Activated B cell treated with CpG ODN at 0.5 μM for 24 hours (primary cell): ENCODE results near the gene IVNS1ABP. TPM values are rescaled to one million over a fixed set of nuclear protein-coding genes. Genes with fewer than 3 reads are reported as not detected.

Source experiments
- ATAC-seq: fragments of 200-7000 bp; cut with Tn5 transposase; one replicate; pipeline ENCODE4 v1.10.0; 2021; ENCODE audit warnings: low read depth, mild to moderate bottlenecking, moderate library complexity
- CTCF ChIA-PET: fragments of 350-600 bp; sonication (Branson Sonifier 250); formaldehyde crosslinking; loops from one replicate; lab custom pipeline; 2021; ENCODE audit warnings: antibody characterized with exemption; lab: Charles Lee
- POLR2A ChIA-PET: fragments of 350-600 bp; sonication (Branson Sonifier 250); formaldehyde crosslinking; loops from one replicate; lab custom pipeline; 2021; ENCODE audit warnings: antibody characterized with exemption; lab: Charles Lee
- DNase-seq: peaks from one replicate; pipeline ENCODE4 v3.0.0; 2022
- H3K27ac Mint-ChIP-seq: one replicate; pipeline ENCODE4 v1.8.0; 2020; ENCODE audit warnings: mixed read lengths
- H3K27me3 Mint-ChIP-seq: one replicate; pipeline ENCODE4 v1.8.0; 2021; ENCODE audit warnings: mixed read lengths
- H3K36me3 Mint-ChIP-seq: one replicate; pipeline ENCODE4 v1.8.0; 2021; ENCODE audit warnings: low read depth, mixed read lengths
- H3K4me1 Mint-ChIP-seq: one replicate; pipeline ENCODE4 v1.8.0; 2021; ENCODE audit warnings: mixed read lengths
- H3K4me3 Mint-ChIP-seq: one replicate; pipeline ENCODE4 v1.8.0; 2020; ENCODE audit warnings: mild to moderate bottlenecking, mixed read lengths
- H3K9me3 Mint-ChIP-seq: one replicate; pipeline ENCODE4 v1.8.0; 2020; ENCODE audit warnings: mixed read lengths
- intact Hi-C: fragments of 100-400 bp; cut with micrococcal nuclease; formaldehyde crosslinking; loops from one replicate; pipeline ENCODE4 v1.15.1; 2024
- total RNA-seq: library from RNA; stranded (reverse); gene quantifications from 2 replicates; pipeline ENCODE4 v1.2.3, GENCODE V29; 2022
- TF ChIP-seq, protein P1 (sequence below): fragments of 200-600 bp; IDR thresholded peaks from one replicate; pipeline ENCODE4 v1.8.0; 2022; ENCODE audit warnings: antibody characterized with exemption, mild to moderate bottlenecking

The IVNS1ABP gene
- total RNA-seq, 1 donor from 2014 or later = 149 TPM

DNA sequence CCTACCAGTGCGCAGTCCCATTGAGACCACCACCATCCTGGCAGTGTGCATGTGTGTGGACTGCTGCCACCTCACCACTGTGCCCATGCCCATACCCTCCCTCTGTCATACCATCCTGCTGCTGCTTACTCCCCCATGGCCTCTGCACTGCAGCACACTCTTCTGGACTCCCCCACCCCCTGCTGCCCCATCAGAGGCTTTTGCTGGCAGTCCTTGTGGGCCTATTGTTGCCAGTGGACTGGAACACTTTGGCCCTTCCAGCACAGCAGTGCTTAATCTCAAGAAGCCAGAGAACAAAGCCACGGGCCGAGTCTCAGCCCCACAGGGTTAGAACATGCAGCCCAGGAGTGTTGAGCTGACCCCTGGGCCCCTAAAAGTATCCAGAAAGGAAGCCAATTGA, 41.9 kb upstream of the IVNS1ABP start:
- DNase-seq (no peak), ATAC-seq (no peak)
- Mint-ChIP-seq H3K4me1 (peaks cover 13% of the 10 kb centered on the region), H3K9me3 (peaks cover 20% of the 10 kb centered on the region), H3K4me3 (no peak overlapping the region), H3K27me3 (no peaks in the 10 kb centered on the region), H3K36me3 (peaks cover 4% of the 10 kb centered on the region), H3K27ac (no peak overlapping the region)
- ChIA-PET CTCF (no interaction called here), POLR2A (no interaction called here)
- intact Hi-C loops = no loop called here
- TF ChIP-seq, protein P1, sequence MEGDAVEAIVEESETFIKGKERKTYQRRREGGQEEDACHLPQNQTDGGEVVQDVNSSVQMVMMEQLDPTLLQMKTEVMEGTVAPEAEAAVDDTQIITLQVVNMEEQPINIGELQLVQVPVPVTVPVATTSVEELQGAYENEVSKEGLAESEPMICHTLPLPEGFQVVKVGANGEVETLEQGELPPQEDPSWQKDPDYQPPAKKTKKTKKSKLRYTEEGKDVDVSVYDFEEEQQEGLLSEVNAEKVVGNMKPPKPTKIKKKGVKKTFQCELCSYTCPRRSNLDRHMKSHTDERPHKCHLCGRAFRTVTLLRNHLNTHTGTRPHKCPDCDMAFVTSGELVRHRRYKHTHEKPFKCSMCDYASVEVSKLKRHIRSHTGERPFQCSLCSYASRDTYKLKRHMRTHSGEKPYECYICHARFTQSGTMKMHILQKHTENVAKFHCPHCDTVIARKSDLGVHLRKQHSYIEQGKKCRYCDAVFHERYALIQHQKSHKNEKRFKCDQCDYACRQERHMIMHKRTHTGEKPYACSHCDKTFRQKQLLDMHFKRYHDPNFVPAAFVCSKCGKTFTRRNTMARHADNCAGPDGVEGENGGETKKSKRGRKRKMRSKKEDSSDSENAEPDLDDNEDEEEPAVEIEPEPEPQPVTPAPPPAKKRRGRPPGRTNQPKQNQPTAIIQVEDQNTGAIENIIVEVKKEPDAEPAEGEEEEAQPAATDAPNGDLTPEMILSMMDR = no peak

DNA sequence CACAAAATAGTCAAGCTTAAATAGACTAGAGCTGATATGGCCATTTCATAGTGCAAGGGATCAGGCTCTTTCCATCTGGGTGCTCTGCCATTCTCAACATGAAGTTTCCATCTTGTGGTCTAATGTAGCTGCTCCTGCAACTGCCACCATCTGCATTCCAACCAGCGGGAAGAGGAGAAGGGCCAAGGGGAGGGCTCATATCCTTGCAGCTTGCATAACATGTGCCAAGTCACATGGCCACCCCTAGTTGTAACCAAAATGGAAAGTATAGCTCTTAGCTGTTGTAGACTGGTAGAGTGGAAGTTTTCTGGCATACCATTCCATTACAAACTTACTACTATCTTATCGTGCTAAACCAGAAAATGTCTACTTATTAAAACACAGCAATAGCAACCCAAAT, 38.9 kb upstream of the IVNS1ABP start:
- Mint-ChIP-seq H3K4me1 (peaks cover 5% of the 10 kb centered on the region), H3K27me3 (no peaks in the 10 kb centered on the region), H3K27ac (no peak overlapping the region), H3K9me3 (peaks cover 2% of the 10 kb centered on the region), H3K36me3 (no peaks in the 10 kb centered on the region), H3K4me3 (no peak overlapping the region)
- intact Hi-C loops = no loop called here
- ChIA-PET CTCF (no interaction called here), POLR2A (no interaction called here)
- DNase-seq (no peak), ATAC-seq (no peak)
- TF ChIP-seq, protein P1 = no peak

DNA sequence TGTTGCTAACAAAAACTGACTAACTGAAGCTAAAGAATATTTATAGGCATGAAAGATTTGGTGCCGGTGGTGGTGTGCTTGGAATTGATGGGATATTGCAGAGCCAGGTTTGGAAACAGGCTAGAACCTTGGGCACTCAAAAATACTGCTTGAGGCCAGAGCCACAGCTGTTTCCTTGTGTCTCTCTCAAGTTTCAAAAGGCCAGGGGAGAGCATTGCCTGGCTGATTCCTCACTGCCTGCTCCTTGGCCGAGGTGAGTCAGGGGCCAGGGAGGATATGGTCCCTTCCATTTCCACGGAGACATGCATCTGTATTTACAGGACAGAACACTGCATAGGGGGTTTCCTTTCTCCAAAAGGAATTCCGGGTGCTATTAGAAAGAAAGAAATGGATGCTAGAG, 36.1 kb upstream of the IVNS1ABP start:
- ChIA-PET CTCF (no interaction called here), POLR2A (no interaction called here)
- Mint-ChIP-seq H3K9me3 (no peaks in the 10 kb centered on the region), H3K27ac (no peak overlapping the region), H3K4me3 (no peak overlapping the region), H3K36me3 (no peaks in the 10 kb centered on the region), H3K4me1 (no peaks in the 10 kb centered on the region), H3K27me3 (no peaks in the 10 kb centered on the region)
- intact Hi-C loops = no loop called here
- ATAC-seq (no peak), DNase-seq (no peak)
- TF ChIP-seq, protein P1 = no peak

DNA sequence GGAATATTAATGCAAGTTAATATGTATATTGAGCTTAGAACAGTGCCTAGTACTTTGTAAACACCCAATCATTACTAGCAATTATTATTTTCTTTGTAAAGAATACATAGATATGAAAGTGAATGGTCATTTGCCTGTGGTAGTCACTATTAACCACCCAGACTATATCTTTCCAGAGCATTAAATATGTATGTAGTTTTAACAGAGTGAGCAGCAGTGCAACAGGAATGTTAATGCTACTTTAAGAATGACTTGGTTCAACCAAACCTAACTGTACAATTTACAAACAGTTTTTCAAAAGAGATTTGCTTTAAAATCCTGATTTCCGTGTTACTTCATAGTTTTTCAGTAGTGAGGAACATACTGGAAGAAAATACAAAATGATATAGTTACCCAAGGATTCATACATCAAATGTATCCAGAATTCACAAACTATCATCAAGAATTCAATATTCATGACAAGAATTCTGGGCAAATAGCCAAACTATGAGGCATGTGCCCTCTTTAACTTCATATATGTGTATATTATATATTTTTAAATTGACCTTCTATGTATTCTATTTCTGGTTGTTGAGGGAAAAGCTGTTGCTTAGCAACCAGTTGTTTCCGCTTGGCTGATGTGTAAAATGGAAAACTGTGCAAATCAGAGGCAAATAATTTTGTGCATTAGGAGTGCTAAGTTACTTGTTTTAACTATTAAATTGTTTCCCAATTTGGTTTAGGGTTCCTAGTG, 34.9 kb upstream of the IVNS1ABP start:
- DNase-seq (no peak), ATAC-seq (no peak)
- intact Hi-C loops = no loop called here
- H3K27me3 Mint-ChIP-seq = no peaks in the 10 kb centered on the region
- no peaks in the 10 kb centered on the region for H3K36me3 Mint-ChIP-seq
- no peak overlapping the region for H3K27ac Mint-ChIP-seq
- TF ChIP-seq, protein P1 = no peak
- ChIA-PET POLR2A (no interaction called here), CTCF (no interaction called here)
- no peak overlapping the region for H3K4me3 Mint-ChIP-seq
- peaks cover 3% of the 10 kb centered on the region for H3K4me1 Mint-ChIP-seq
- H3K9me3 Mint-ChIP-seq = no peaks in the 10 kb centered on the region

DNA sequence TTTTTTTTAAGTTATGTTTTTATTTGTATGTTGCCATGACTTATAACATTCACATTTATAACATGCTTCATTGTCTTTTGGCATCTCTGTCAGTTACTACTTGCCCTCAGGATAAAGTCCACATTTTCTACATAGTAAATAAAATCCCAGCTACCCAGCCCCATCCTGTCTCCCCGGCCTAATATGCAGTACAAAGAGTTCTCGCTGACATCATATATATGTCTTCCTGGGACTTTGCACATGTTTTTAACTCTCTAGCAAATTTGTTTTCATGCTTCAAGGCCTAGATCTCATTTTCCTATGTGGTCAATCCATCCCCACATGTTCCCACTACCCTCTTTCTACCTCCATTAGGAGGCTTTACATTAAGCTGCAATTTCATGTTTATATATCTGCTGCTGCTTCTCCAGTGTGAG, 33.0 kb upstream of the IVNS1ABP start:
- TF ChIP-seq, protein P1 = no peak
- POLR2A ChIA-PET = no interaction called here
- H3K27me3 Mint-ChIP-seq = no peaks in the 10 kb centered on the region
- no peak for ATAC-seq
- H3K27ac Mint-ChIP-seq = no peak overlapping the region
- DNase-seq = no peak
- no peak overlapping the region for H3K4me3 Mint-ChIP-seq
- CTCF ChIA-PET = no interaction called here
- intact Hi-C loops = no loop called here
- no peaks in the 10 kb centered on the region for H3K9me3 Mint-ChIP-seq
- H3K36me3 Mint-ChIP-seq = no peaks in the 10 kb centered on the region
- peaks cover 22% of the 10 kb centered on the region for H3K4me1 Mint-ChIP-seq
